Measurements from ENCODE around the gene ENTREP3.
A peak's percentile ranks its signal among the peaks of the same experiment; 100 is the strongest.
"Not testable (repeated sequence)": the region's sequence is repeated elsewhere in the genome, so short reads cannot be mapped to it uniquely, and the experiment has no call there.

ENTREP3 gene, protein sequence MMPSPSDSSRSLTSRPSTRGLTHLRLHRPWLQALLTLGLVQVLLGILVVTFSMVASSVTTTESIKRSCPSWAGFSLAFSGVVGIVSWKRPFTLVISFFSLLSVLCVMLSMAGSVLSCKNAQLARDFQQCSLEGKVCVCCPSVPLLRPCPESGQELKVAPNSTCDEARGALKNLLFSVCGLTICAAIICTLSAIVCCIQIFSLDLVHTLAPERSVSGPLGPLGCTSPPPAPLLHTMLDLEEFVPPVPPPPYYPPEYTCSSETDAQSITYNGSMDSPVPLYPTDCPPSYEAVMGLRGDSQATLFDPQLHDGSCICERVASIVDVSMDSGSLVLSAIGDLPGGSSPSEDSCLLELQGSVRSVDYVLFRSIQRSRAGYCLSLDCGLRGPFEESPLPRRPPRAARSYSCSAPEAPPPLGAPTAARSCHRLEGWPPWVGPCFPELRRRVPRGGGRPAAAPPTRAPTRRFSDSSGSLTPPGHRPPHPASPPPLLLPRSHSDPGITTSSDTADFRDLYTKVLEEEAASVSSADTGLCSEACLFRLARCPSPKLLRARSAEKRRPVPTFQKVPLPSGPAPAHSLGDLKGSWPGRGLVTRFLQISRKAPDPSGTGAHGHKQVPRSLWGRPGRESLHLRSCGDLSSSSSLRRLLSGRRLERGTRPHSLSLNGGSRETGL

DNA sequence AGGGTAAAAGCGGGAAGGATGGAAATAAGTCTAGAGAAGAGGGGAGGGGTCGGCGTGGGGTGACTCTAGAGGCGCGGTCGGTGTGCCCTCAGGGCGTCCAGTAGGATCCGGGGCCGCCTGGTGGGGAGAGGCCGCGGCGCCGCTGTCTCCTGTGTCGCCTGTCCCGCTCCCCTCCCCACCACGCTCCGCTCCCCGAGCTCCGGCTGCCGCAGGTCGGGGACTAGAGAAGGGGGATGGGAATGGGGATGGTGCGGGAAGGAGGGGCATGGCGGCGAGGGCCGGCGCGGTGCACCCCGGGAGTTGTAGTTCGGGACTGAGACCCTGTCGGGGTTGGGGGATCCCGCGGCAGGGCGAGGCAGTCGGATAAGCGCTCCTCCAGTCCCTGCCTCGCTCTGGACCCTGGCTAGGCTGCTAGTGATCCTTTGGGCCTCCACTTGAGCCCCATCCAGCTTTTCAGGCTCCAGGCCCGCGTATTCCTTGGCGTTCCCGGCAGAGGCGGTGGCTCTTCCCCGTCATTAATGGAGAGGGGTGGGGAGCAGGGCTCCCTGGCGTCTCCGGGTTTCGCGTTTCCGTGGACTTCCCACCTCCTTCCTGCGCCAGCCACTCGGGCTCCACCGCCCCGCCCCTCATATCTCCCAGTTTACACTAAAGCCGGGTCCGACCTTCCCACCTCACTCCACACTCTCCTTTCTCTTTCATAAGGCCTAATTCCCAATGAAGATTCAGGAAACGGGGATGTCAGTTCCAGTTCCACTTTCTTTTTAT is at the start of gene ENTREP3:
Gene ENTREP3, minus strand, starts transcription at position 241 of the 765 bp plus-strand sequence. CDS start 606 bp downstream, outside the sequence.
- peak; percentile 74 to 82 for DNase-seq

DNA sequence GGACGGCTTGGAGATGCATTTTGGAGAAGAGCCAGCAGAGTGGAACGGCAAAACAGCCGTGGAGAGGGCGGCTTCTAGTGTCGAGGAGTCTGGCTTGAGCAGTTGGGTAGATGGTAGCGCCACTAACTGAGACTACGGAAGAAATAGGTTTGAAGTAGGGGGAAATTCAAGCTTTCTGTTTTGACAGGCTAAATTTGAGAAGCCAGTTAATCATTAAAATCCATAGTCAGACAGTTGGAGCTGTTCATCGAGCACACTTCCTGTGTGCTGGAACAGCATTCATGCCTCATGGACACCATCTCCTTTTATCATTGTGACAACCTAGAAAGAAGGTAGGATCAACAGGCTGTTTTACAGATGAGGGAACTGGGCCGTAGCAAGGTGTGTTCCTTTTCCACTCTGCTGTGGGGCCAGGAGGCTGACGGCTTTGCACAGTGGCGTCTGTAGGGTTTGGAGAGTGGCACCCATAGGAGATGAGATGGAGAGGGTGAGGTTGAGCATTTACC is 49.3 kb upstream of the ENTREP3 start:
- DNase-seq = no peak

DNA sequence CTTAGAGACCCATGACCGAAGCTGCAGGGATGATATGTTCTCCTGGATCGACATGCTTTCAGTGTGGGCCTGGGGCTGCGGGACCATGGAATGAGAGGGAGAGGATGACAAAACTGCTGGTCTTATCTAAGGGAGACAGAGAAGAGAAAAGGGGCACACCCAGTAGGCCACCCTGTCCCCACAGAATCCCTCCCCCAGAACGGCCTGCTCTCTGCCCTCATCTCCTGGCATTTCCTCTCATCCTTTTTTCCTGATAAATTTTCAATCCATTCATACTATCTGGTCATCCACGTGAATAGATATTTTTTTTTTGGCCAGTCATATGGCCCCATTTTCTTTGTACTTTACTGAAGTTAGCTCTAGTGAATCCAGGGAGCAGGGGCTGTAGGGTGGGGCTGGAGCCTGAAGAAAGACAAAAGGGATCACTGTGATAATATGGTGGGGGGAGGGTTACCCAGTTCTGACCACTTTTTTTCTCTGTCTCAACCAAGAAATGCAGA is 46.1 kb upstream of the ENTREP3 start, which contains the start of gene PKLR:
Gene PKLR, minus strand, starts transcription at position 97 of the 500 bp plus-strand sequence. Its CDS starts 43 bp downstream, at position 54.
- no peak for DNase-seq

DNA sequence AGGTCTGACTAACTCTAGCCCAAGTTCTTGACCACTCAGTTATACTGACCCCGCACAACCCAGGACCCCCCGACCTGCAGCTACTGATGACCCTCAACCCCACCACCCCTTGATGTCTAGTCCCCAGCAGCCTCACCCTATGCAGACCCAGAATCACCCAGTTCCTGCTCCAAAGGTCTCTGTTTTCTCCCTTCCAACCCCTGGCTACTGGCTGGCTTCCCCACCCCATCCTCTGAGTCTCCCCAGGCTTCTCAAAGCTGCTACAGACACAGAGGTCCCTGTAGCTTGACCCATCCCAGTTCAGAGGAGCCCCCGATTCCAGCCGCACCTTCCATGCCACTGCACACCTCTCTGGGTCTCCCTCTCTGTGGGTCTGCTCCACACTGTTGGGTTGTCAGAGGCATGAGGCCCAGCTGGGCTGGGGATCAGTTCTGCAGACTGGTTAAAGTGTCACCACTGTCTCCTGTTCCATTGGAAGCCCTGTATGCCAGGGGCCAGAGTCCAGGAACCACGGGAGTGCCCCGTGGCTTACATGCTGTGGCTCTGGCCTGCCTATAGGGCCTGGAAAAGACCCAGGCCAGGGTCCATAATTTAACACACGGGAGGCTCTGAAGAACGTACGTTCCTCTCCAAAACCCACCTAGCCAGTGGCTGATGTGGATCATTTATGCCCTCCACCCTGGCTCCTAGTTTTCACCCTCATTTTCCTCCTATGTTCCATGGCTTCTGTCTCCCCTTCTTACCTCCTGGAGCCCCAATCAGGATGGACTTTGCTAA is 45.5 kb upstream of the ENTREP3 start:
- DNase-seq = no peak

DNA sequence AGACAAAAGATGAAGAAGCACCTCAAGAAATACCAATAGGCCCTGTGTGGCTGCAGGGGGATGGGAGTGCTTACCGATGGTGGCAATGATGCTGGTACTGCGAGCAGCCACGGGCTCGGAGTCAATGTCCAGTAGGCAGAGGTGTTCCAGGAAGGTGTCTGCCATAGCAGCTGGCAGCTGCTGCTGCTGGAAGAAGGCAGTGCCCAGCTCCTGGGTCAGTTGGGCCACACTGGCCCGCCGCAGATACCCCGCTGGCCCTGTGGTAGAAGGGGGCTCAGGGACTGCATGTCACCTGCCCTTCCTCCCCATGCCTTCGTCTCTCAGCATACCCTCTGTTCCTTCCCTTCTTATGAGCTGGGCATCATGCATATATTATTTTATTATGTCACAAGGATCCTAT is 44.7 kb upstream of the ENTREP3 start:
- DNase-seq = no peak

DNA sequence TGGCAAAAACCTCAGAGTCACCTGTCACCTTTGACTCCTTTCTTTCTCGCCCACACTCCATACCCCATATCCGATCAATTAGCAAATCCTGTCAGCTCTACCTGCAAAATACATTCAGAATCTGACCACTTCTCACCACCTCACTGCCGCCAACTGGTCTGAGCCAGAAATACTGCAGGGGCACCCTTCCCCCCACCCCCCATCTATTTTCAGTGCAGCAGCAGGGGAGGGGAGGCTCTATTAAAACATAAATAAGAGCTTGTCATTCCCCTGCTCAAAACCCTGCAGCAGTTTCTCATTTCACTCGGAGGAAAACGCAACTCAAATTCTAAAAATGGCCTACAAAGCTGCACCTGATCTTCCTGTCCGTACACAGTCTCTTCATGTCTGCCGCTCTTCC is 42.1 kb upstream of the ENTREP3 start:
- DNase-seq = no peak

DNA sequence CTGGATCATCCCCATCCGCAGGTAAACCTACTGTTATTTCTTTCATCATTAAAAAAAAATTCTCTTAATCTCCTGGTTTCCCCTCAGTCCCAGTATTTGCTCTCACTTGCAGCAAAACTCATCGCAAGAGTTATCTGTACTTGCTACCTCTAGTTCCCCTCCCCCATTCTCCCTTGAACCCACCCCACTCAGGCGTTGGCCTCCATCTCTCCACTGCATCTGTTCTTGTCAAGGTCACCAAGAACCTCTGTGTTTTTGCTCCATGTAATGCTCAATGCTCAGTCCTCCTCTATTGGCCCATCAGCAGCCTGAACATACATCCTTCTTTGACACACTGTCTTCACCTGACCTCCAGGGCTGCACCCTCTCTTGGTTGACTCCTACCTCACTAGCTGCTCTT is 41.4 kb upstream of the ENTREP3 start:
- DNase-seq = no peak

DNA sequence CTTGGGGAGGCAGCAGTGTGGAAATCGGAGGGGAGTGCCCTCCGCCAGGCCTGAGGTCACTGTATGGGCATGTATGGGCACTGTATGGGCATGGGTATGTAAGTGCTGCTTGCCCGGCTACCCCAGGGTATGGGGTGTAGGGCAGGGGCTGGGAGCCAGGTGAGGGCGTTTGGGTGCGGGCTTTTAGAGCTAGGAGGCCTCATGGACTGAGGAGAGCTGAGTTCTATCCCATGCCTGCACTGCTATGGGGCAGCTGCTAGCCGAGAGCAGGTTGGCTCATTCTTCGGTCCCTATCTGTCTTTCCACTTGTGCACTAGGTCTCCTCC is 40.6 kb upstream of the ENTREP3 start:
- no peak for DNase-seq

DNA sequence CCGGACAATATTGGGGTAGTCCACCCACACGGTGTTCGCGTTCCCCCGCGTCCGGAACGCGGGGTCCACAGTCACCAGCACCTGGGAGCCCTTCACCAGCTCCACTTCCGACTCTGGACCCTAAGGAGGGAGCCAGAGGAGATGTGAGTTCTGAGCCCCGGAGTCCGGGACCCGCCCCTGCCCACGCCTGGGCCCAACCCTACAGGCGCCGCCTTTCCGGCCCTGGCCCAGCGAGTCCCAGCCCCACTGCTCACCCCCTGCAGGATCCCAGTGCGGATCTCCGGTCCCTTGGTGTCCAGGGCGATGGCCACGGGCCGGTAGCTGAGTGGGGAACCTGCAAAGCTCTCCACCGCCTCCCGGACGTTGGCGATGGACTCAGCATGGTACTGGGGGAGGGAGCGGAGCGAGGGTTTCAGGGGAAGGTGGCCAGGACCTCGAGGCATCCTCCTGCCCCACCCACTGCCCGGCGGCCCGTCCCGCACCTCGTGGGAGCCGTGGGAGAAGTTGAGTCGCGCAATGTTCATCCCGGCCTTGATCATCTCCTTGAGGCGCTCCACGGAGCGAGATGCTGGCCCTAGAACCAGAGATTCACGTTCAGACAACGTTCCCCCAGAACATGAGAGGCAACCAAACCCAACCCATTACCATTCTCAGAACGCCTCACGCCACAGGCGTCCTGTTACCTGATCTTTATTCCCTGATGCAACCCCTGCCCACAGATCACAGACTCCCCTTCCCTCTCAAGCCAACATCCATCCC is 40.1 kb upstream of the ENTREP3 start:
- DNase-seq = no peak

DNA sequence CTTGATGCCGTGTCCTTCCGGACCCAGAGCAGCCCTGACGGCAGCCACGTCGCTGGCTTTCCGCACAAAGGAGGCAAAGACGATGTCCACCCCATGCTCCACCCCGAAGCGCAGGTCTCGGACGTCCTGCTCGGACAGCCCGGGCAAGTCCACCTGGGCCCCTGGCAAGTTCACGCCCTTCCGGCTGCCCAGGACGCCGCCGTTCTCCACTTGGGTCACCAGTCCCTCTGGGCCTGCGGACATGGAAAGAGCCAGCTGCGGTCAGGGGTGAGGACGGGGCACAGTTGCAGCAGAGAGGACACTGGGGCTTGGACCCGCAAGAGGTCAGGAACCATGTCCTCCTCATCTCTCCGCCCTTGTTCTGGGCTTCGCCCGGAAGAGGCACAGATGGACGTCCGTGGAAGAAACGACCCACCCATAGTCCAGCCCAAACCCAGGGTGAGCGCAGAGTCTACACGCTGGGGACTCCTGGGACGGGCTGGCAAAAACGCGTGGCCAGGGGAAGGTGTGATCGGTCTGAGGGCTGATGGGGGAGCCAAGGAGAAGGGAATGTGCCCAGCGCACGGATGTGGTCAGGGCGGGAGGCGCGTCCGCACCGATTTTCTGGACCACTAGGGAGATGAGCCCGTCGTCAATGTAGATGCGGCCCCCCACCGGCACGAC is 39.4 kb upstream of the ENTREP3 start:
- no peak for DNase-seq

DNA sequence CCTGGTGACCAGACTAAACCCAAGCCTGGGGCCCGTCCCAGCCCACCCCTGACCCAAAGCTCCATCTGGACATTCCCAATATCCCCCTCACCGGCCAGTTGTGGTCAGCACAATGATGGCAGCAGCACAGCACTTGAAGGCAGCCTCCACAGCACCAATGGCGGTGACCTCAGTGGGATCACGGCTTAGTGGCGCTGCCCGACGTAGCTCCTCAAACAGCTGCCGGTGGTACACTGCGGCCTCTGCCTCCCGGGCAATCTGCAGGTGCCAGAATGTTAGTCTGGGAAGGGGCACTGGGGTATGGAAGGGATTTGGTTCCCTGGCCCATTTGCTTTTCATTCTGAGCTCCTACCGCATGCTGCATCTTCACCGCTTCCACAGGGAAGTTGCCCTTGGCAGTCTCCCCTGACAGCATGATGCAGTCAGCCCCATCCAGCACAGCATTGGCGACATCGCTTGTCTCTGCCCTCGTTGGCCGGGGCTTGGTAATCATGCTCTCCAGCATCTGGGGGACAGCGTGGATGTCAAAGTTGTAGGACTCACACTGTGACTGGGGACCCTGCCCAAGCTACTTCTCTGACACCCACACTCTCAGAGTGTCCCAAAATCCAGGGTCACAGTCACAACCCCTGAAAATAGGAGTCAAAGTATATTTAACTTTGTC is 37.9 kb upstream of the ENTREP3 start:
- DNase-seq = no peak

DNA sequence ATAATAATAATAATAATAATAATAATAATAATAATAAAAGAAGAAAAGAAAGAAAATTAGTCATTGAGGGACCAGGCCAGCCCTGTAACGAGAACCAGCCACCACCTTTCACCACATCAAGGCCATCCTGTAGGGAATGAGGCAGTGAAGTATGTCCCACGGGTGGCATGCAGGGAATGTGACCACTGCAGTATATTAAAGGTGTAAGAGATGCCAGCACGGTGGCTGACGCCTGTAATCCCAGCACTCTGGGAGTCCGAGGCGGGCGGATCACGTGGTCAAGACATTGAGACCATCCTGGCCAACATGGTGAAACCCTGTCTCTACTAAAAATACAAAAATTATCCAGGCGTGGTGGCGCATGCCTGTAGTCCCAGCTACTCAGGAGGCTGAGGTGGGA is 35.7 kb upstream of the ENTREP3 start:
- DNase-seq = not testable (repeated sequence)

DNA sequence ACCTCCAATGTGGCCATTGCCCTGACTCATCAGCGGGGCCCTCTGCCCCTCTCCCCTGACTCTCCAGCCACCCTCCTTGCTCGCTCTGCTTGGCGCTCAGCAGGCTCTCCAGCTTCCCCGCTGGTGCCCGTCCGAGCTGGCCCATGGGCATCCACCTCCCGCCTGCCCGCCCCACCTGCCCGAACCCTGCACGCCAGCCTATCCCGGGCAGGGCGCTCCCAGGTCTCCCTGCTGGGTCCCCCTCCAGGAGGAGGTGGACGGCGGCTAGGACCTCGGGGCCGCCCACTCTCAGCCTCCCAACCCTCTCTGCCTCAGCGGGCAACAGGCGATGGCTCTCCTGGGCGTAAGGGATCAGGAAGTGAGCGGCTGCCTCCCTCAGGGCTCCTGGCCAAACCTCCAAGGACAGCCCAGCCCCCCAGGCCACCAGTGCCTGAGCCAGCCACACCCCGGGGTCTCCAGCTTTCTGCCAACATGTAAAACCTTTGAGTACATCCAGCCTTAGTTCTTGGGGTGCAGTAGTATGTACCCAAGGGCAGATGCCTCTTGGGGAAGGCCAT is 32.8 kb upstream of the ENTREP3 start:
- no peak for DNase-seq

DNA sequence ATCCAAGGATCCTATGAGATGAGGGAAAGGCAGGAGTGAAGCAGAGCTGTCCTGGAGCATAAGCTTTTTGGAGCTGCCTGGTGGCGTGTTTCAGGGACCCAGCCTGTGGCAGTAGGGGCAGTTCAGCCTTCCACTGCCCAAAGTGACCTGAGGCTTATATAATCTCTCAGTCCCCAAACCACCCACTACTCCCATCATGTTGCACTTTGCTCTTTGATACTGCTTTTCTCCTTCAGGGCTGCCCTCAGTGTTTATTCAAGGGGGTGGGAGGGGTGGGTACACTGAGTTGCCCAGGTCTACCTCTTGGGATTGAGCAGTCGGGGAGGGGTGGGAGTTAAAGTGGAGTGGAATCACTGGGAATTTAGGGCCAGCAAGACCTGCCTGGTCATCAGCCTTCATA is 31.3 kb upstream of the ENTREP3 start:
- DNase-seq = no peak

DNA sequence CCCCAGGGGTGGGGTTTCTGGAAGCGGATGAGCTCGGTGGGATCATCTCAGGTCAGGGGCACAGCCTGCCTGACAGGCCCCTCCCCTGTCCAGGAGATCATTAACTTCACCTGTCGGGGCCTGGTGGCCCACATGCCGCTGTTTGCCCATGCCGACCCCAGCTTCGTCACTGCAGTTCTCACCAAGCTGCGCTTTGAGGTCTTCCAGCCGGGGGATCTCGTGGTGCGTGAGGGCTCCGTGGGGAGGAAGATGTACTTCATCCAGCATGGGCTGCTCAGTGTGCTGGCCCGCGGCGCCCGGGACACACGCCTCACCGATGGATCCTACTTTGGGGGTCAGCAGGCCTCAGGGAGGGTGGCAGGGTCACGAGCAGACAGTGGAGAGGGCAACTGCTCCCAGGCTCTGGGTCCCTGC is 30.4 kb upstream of the ENTREP3 start:
- DNase-seq = no peak

DNA sequence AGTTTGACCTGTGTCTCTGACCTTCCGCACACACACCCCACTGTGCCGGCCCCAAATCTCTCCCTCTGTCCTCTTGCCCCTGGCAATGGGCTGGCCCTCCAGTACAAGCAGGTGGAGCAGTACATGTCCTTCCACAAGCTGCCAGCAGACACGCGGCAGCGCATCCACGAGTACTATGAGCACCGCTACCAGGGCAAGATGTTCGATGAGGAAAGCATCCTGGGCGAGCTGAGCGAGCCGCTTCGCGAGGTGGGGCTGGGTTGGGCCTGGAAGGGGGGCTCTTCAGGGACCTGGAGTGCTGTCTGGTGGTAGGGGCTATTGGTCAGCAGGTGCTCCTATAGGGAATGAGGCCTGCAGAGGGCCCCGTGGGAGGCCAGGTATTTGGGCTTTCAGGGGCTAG is 29.8 kb upstream of the ENTREP3 start:
- no peak for DNase-seq

DNA sequence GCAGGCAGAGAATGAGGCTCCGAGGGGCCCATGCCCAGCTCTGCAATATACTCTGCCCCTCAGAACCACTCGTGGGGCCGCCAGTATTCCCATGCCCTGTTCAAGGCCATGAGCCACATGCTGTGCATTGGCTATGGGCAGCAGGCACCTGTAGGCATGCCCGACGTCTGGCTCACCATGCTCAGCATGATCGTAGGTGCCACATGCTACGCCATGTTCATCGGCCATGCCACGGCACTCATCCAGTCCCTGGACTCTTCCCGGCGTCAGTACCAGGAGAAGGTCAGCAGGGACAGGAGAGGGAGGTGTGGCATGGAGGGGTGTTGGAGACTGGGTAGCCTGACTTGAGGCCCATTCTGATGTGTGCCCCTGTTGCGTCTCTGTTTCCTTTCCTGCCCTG is 29.2 kb upstream of the ENTREP3 start:
- no peak for DNase-seq

DNA sequence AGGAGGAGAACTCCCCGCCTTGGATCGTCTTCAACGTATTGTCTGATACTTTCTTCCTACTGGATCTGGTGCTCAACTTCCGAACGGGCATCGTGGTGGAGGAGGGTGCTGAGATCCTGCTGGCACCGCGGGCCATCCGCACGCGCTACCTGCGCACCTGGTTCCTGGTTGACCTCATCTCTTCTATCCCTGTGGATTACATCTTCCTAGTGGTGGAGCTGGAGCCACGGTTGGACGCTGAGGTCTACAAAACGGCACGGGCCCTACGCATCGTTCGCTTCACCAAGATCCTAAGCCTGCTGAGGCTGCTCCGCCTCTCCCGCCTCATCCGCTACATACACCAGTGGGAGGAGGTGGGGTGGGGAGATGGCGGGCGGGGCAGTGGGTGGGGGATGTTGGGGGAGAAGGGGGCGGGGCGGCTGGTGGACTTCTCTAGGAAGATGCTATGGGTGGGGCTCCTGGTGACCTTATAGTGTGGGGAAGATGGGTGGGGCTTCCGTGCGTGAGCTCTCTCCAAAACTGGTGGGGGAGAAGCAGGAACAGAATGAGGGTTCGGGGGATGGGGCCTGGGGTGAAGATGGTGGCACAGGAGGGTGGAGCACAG is 27.3 kb upstream of the ENTREP3 start:
- no peak for DNase-seq

DNA sequence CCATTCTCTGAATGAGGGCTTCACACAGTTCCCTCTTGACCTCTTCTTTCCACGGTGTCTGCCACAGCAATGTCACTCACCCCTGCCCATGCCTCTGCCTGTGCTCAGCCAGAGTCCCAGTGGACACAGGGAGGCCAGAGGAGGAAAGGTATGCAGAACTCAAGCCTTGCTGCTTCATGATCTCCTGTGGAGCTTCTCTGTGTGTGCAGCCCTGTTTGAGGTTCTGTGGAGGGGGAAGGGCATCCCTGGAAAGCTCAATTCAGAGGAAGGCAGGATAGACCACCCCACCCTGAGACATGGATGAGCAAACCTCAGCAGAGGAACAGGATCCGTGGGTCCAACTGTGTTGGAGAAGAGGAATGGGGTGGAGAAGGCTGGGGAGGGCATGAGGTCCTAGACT is 24.0 kb upstream of the ENTREP3 start:
- no peak for DNase-seq

DNA sequence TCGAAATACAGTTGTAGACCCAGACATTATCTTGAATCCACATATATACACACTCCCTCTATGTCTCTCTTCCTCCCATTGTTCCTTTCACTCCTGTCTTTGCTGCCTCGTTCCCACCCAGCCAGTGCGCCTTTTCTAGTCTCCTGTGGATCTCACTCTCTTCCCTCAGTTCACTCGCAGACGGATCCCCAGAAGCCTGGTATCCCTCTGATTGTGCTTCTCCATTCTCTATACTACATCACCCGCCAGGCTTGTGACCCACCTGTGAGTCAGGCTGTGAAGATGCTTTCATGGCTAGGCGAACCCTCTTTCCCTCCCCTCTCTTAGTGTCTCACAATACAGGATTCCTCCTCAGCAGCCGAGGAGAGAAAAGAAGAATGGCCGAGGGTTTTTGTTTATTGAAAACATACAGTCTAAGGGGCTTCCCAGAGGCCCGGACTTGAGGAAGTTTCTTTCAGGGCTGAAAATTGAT is 23.4 kb upstream of the ENTREP3 start:
- DNase-seq = no peak

All from CD4-positive, alpha-beta T cell treated with Interferon alpha-2 for 1 hour (primary cell).